Left renal pelvis (tissue), 4 donors: ENCODE results near the gene RPRD1B. TPM values are rescaled to one million over a fixed set of nuclear protein-coding genes. Genes with fewer than 3 reads are reported as not detected.
"Not testable (repeated sequence)": the region's sequence is repeated elsewhere in the genome, so short reads cannot be mapped to it uniquely, and the experiment has no call there.

Source experiments
- DNase-seq, 4 donors: peaks; one replicate each; pipeline ENCODE4 v3.0.0-alpha.2; 2013; ENCODE audit warnings: low read depth in 4 of 4, low spot score in 3 of 4
- polyA plus RNA-seq, 4 donors: library from polyadenylated mRNA; unstranded; fragments of 120-200 nt; gene quantifications; one replicate each; pipeline ENCODE4 v1.2.1, GENCODE V29; 2013; ENCODE audit not compliant: insufficient read length in 4 of 4

The RPRD1B gene
- polyA plus RNA-seq, 4 donors, result 32.3 to 40.6 (median 38.7) TPM

- no peak for DNase-seq
Measured at GRCh38 chr20:38094373-38094891, 60.9 kb downstream of the RPRD1B start.

DNA sequence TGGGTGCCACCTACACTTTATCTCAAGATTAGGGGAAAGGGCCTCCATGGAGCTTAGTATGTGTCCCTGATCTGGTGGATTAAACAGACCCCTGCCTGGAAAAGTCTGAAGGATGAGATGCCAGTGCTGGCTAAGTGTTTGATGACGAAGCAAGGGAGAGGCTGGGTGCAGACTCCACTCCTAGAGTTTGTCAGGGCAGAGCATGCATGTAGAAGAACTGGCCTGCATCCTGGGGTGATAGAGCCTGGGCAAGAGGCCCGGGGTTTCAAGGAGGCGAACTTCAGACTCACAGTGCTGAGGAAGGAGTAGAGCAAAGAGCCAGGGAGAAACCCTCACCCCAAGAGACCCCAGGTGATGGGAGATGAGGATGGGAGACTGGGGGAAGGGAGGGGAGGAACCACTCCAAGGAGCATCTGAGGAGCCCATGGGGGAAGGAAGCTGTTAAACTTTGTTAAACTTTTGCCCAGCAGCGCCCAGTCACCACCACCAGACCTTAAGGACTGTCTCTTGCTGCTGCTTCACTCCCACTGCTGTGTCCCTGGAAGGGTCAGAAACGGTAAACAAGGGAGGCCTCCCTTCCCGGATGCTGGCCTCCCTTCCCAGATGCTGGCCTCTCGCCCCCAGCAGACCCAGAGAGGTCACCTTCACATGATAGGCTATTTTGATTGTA is 61.6 kb downstream of the RPRD1B start:
- no peak for DNase-seq

DNA sequence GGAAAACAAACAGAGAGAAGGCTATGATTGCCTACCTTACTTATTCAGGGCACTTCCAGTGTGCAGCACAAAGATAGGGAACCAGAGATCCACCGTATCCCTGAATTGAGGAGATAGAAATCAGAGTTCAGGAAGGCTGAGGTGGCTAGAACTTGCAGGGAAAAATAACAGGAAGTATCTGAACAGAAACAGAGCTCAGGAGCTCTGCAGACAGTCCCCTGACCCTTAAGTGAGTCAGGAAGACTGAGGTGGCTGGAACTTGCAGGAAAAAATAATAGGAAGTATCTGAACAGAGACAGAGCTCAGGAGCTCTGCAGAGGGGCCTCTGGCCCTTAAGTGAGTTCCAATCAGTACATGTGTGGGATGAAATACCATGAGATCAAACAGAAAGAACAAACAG is 65.4 kb downstream of the RPRD1B start:
- no peak for DNase-seq

- DNase-seq, result not testable (repeated sequence)
Measured at GRCh38 chr20:38102206-38102605, 68.7 kb downstream of the RPRD1B start.

DNA sequence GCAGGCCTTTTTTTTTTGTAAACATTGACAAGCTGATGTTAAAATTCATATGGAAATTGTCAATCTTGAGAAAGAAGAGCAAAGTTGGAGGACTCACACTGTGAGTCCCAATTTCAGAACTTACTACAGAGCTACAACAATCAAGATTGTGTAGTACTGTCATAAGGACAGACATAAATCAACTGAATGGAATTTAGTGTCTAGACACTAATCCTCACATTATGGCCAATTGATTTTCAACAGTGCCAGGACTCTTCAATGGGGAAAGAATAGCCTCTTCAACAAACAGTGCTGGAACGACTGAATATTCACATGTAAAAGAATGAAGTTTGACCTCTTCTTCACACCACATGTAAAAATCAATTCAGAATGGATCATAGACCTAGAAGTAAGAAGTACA is 70.7 kb downstream of the RPRD1B start:
- no peak for DNase-seq

- DNase-seq, result no peak
Measured at GRCh38 chr20:38106461-38106860, 72.9 kb downstream of the RPRD1B start.

DNA sequence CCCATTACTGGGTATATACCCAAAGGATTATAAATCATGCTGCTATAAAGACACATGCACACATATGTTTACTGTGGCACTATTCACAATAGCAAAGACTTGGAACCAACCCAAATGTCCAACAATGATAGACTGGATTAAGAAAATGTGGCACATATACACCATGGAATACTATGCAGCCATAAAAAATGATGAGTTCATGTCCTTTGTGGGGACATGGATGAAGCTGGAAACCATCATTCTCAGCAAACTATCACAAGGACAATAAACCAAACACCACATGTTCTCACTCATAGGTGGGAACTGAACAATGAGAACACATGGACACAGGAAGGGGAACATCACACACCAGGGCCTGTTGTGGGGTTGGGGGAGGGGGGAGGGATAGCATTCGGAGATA is 73.8 kb downstream of the RPRD1B start:
- not testable (repeated sequence) for DNase-seq

DNA sequence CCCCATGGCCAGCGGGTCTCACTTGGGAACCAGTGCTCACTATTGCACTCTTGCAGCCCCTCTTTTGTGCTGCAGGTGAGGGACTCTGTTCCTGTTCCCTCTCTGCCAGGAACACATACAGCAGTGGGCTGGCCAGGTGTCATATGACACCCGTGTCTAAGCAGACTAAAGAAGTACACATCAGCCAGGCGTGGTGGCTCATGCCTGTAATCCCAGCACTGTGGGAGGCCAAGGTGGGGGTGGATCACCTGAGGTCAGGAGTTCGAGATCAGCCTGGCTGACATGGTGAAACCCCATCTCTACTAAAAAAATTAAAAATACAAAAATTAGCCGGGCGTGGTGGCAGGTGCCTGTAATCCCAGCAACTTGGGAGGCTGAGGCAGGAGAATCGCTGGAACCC is 74.4 kb downstream of the RPRD1B start:
- DNase-seq, result not testable (repeated sequence)

DNA sequence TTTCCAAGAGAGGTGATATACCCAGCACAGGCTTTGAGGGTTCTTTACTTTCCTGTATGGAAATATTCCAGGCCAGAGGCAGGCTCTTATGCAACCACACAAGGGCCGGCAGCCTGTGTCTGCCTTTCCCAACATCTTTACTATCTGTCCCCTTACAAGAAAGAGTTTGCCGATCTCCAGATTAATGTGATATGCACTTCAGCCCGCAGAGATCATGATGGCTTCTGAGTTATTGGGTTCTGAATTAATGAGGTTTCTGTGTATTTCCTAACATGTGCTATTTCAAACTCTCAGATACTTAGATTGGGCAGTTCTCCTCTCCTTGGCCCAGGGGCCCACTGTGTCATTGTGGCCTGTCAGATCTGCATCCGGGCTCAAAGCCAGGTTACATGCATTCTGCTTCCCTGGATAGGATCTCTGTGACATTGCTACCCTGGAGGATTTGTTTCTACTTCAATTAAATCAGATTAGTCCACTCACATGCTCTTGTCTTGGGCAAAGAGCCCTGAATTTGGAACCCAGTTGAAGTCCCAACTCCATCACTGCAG is 75.0 kb downstream of the RPRD1B start:
- no peak for DNase-seq

DNA sequence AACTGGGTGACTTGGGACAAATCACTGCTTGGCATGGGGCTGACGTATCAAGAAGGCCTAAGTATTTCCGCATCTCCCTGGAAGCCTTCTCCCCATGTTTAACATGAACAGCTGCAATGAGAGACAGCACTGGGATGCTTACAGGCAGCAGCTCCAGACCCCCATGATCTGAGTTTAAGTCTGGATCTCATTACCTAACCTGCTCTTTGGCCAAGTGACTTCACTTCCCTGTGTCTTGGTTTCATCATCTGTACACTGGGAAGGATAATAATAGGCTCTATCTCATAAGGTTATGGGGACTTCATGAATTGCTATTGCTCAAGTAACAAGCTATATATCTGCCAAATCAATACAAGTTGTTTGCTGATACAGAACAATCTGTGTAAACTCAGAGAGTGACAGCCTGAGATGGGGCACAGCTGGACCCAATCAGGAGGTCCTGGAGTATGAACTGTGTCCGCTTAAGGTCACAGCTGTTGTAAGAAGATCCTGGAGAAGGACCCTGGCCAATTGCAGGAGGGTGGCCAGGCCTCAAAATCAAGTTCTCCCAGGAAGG is 75.5 kb downstream of the RPRD1B start:
- DNase-seq, result peak in 1 of 4 donors; percentile 51

DNA sequence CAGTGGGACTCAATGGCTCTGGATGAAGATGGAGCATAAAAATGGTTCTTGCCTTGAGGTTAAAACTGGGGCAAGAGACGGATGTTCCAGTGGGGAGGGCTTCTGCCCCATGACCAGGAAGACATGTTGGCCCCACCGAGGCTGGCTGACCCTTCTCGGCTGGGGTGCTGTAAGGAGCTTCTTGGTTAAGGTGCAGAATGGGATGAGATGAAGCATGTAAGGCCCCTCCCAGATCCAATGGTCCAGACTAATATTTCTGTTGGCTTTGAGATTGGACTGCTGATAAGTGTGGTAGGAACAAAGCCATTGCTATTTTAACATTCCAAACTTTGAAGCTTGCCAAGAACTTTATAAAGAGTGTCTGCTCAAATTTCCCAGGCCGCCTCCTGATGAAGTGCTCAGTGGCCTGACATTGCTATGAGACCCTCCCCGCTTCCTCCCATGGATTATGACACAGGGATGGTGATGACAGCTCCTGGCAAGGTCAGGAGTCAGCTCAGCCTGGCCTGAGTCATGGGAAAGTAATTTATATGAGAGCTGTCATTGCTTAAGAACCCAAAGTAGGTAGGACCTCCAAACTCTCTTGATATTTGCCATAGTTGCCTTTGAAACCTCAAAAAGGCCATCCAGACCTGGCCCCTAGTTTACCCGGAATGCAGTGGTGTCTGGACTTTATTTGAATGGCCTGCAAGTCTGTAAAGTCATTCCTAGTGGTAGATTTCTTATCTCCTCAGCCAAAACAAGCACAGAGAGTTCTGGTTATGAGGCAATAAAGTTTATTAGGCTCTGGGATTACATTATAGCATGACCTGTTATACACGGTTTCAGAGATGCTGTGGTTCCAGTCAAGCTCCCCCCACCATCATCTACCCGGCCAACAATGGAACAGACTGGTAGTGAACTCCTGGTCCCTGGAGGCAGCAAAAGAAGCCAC is 76.3 kb downstream of the RPRD1B start:
- DNase-seq, result no peak

GRCh38 chr20:38110525-38111178 is 77.1 kb downstream of the RPRD1B start:
- DNase-seq, result no peak

GRCh38 chr20:38111366-38112232 is 78.1 kb downstream of the RPRD1B start:
- DNase-seq, result no peak

DNA sequence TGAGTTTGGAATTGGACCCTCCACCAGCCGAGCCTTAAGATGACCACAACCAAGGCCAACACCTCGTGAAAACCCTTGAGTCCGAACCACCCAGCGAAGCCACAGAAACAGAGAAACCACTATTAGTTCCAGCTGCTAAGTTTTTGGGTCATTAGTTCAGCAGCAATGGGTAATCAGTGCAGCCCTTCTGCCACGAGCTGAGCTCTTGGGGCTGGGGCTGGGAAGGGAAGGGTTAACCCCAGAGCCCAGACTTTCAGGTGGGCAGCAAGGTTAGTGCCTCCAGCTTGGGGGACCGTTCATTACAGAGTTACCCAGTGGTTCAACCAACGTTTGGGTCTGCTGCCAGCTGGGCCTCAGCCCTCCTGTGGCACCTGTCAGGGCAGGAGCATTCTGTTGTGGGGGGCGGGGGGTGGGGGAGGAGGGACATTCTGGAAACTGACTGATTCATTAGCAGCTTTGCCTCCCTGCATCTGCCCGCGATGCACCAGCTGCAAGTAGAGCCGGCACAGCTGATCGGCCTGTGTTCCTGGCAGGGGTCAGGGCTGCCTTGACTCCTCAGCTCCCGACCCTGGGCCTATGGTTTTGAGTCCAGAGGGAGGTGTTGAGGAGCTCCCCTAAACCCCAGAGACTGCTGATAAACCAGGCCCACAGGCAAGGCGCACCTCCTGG is 78.8 kb downstream of the RPRD1B start:
- no peak for DNase-seq

- no peak for DNase-seq
Measured at GRCh38 chr20:38112930-38113294, 79.4 kb downstream of the RPRD1B start.

DNA sequence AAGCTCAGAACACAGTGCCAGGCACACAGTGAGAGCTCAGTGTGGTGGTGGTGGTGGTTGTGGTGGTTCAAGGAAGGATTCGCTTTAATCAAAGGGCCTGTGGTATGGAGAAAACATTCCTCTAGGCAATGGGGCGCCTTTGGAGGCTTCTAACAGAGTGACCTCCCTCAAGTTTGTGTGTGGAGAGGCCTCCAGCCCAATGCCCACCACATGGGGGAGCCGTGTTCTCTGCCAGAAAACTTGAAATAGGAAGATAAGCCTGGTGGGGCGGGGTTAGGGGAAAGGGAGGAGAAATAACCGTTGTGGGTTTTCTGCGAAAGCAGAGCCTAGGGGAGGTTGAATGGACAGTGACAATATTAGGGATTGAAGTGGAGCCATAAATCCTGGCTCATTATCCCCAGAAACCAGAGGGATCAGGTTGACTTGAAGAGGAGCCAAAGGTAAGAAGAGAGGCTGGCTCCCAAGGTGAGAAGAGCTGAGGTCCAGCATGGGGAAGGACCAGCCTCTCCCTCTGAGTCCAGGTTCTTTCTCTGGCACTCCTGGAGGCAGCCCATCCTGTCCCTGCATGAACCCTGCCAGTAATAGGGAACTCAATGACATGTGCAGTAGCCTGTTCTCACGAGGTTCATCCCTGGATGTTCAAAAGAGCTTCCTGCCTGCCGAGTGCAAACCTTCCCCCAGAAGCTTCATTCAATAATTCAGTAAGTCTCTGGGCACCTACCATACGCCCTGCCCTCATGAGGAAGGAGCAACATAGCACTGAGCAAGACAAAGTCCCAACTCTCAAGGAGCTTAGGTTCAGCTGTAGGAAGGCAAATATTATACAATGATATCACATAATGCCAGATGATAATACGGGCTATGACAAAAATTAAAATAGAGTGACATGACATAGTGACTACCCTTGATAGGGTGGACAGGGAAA is 80.1 kb downstream of the RPRD1B start:
- no peak for DNase-seq

DNA sequence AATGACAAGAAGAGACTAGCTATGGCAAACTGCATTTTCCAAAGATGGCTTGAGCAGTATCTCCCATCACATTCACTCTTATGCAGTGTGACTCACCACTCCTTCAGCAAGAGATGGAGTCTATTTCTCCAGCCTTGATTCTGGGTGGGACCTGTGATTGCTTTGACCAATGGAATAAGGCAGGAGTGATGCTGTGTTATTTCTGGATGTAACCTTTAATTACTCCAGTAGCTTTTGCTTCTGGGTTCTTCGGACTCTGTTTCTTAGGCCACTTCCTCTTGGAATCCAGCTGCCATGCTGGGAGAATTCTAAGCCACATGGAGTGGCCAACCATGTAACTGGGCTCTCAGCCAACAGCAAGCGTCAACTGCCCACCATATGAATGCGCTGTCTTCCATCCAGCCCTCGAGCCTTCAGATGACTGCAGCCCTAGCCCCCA is 80.8 kb downstream of the RPRD1B start:
- DNase-seq, result no peak

- no peak for DNase-seq
Measured at GRCh38 chr20:38115205-38115604, 81.7 kb downstream of the RPRD1B start.
